Stimulated activated CD4-positive, alpha-beta T cell treated with anti-CD3 and anti-CD28 coated beads, Interleukin-15, amount 100 ng/mL, for 24 hours (primary cell): ENCODE measurements around the gene ZNF320.
"Not testable (repeated sequence)": the region's sequence is repeated elsewhere in the genome, so short reads cannot be mapped to it uniquely, and the experiment has no call there.

Experiments used
- DNase-seq: peaks from one replicate; pipeline ENCODE4 v3.0.0-alpha.2; 2020

Gene ZNF320

GRCh38 chr19:52917531-52917930 is 20.1 kb upstream of the ZNF320 start:
- no peak for DNase-seq

GRCh38 chr19:52910648-52911047 is 13.2 kb upstream of the ZNF320 start:
- DNase-seq = no peak

DNA sequence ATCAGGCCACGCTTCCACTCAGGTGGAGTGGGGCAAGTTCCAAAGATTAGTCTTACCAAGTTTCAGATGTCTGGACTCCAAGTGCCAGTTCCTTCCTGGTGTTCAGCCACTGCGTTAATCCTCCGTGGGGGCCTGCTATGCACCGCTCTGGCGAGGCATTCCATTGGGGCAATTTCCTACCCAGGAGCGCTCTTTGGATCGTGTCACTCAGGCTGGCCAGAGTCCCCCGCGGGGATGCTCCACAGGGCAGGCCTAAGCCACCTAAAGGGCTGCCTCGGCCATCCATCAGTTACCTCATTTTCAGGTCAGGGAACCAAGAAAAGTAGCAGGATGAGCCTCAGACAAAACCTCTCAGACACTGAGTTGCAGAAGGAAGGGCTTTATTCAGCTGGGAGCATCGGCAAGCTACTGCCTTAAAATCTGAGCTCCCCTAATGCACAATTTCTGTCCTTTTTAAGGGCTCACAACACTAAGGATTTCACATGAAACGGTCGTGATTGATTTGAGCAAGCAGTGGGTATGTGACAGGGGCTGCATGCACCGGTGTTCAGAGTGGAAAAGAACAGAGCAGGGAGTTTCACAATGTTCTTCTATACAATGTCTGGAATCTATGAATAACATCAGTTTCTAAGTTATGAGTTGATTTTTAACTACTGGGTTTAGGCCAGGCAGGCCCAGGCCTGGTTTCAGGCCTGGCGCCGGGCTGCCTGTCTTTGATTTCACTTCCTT is 6.8 kb upstream of the ZNF320 start:
- DNase-seq = not testable (repeated sequence)

DNA sequence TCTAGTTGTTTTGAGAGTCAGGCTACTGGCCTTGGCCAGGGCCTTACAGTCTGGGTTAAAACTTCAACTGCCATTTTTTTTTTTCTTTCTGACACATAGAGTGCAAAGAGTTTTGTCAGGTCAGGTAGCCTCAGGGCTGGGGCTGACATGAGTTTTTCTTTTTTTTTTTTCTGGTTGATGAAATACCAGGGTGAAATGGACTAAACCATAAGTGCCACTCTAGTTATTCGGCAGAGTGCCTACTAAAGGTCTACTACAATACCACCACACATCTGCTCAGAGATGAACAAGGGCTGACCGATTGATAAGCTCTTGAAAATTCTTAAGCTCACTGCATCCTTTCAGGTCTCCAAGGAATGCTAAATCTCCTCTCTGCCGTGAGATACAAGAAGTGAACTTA is 4.4 kb upstream of the ZNF320 start:
- no peak for DNase-seq

GRCh38 chr19:52898596-52898995 is 1.2 kb upstream of the ZNF320 start:
- DNase-seq = not testable (repeated sequence)

GRCh38 chr19:52898101-52898500 is 666 bp upstream of the ZNF320 start:
- DNase-seq = no peak

GRCh38 chr19:52896431-52897137 is 851 bp downstream of the ZNF320 start:
- DNase-seq = no peak

DNA sequence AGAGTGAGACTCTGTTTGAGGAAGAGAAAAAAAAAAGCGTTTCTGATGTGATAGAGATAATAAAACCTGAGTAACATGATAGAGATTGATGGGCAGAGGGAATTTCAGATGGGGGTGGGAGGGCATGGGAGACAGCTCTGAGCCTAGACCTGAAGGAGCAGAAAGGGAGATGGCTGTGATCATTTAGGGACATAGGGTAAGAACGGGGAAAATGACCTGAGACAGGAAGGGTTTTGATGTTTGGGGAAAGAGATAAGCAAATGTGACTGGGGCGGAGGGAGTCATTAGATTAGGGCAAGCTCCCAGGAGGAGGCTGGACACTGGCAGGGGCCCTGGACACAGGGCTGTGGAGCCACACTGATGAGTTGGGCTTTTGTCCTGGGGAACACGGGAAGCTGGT is 6.1 kb downstream of the ZNF320 start:
- DNase-seq = no peak

GRCh38 chr19:52889931-52890330 is 7.5 kb downstream of the ZNF320 start:
- no peak for DNase-seq

- DNase-seq = no peak
Measured at GRCh38 chr19:52889076-52889475, 8.4 kb downstream of the ZNF320 start.

DNA sequence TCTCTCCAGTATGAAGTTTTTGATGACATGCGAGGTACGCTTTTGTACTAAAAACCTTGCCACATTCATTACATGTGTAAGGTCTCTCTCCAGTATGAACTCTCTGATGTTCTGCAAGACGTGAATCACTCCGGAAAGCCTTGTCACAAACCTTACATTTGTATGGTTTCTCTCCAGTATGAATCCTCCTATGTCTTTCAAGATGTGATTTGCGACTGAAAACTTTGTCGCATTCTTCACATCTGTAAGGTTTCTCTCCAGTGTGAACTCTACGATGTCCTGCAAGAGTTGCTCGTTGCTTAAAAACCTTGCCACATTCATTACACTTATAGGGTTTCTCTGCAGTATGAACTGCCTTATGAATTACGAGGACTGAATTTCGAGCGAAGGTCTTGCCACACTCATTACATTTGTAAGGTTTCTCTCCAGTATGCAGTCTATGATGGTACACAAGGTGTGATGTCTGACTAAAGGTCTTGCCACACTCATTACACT is 16.5 kb downstream of the ZNF320 start:
- no peak for DNase-seq

DNA sequence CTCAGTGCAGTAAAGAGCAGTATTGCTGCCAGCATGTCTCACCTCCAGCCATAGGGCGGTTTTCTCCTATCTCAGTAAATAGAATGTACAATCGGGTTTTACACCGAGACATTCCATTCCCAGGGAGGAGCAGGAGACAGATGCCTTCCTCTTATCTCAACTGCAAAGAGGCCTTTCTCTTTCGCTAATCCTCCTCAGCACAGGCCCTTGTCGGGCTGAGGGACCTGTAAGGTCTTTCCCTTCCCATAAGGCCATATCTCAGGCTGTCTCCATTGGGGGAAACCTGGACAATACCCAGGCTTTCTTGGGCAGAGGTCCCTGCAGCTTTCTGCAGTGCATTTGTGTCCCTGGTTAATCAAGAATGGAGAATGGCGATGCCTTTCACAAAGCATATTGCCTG is 24.4 kb downstream of the ZNF320 start:
- not testable (repeated sequence) for DNase-seq

GRCh38 chr19:52871466-52871865 is 26.0 kb downstream of the ZNF320 start:
- no peak for DNase-seq

- DNase-seq = not testable (repeated sequence)
Measured at GRCh38 chr19:52868031-52868430, 29.4 kb downstream of the ZNF320 start.

DNA sequence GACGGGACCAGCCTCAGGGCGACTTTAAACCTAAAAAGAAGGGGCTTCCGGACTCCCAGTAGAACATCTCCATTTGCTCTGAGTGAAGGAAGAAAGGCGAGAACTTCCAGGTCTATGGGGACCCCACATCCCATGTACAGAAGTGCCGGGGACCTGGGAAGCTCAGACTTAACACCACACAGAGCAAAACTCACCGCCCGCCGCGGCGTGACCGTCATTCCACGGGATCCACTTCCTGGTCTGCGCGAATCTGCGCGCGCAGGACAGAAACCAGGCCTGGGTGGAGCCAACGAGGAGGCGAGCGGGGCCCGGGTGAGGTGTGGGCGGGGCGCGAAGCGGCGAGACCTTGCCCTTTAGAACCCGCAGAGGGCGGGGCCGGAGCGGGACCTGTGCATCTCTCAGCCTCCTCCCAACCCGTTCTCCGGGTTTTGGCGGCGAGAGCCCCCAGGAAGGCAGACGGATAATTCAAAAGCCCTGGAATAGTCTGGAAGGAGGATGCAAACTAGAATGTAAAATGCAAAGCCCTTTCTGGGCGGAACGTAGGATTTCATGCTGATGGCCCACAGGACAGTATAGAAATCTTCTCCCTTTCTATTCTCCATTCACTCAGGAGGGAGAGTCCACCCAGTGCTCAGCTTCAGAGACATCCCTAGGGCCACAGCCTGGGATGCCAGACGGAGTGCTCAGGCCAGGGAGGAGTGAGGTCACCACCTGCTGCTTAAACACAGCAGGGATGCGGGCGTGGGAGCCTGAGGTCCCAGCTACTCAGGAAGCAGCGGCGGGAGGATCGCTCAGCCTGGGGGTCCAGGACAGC is 39.9 kb downstream of the ZNF320 start, which contains the start of gene ZNF468:
ZNF468 (minus strand) TSS at position 242 of the 814 bp plus-strand sequence. CDS start 3,347 bp downstream, outside the sequence.
- peak; percentile 80 for DNase-seq

- DNase-seq = not testable (repeated sequence)
Measured at GRCh38 chr19:52856540-52857377, 40.7 kb downstream of the ZNF320 start.
